Cortex of kidney (tissue), 1 donor: ENCODE results near the gene SUGCT.

Source experiments
- DNase-seq: peaks from one replicate; lab custom pipeline; 2025; lab: John Stamatoyannopoulos, UW

SUGCT gene

GRCh38 chr7:40675741-40676140 lies 540.9 kb downstream of the SUGCT start:
- no peak for DNase-seq

DNA sequence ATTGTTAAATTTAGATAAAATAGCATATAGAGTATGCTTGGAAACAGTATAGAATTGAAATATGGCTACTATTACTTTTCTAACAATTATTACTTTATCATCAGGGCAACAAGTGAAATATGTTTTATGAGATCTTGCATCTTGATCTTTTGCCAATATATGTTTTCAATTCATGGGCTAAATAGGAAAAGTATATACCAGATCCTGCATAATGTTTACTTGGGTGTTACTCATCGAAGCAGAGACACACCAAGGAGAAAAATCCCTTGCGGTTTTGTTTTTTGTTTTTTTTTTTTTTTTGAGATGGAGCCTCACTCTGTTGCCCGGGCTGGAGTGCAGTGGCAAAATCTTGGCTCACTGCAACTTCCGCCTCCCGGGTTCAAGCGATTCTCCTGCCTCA lies 541.4 kb downstream of the SUGCT start:
- no peak for DNase-seq

GRCh38 chr7:40680657-40681056 lies 545.9 kb downstream of the SUGCT start:
- DNase-seq, result no peak

DNA sequence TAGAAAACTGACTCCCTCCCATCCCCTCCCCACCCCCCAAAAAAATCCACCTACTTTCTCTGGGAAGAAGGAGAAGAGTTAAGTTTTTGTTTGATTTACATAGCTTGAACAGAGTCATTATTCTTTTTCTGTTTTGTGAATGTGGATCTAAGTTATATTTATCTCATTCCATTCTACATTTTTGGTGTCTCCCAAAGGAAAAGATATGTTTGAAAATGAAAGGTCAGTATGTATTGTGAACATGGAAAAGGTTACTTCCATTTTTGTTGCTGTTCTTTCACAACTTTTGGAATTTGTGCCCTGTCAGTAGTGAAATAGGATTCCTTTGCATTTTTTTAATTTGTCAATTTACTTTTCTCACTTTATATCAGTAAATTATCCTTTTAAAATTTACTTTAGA lies 547.9 kb downstream of the SUGCT start:
- DNase-seq, result no peak

DNA sequence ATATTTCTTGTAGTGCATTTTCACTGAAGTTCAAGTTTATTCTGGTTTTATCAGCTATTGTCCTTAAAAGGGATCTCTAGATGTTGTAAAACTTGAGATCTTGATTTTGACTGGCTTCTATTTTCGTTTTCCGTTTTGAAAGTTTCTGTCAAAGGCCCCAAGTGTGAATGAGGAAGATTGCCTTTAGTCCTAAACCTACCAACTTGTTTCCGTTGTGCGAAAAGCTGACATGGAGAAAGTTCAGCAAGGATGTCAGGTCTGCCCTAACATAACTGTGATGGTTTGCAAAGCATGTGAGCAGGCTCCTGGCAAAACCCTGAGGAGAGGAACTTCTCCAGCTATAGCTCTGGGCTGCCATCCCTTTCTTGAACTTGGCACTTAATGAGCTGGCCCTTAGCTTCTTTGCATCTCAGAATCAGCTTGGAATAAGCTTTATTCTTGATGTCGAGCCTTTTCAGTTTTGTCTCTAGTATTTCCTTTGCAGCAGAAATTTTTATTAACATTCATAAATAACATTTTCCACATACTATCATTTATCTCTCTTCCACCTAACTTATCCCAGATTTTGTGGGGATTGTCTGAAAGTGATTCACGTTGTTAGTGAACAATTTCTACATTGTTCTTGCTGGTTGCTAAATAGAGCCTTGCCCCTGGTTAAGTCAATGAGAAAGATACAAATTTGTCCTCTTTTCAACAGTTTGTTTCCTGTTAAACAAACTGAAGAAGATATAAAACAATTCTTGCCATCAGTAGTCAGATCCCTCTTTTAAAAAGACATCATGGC lies 559.4 kb downstream of the SUGCT start:
- DNase-seq, result no peak

DNA sequence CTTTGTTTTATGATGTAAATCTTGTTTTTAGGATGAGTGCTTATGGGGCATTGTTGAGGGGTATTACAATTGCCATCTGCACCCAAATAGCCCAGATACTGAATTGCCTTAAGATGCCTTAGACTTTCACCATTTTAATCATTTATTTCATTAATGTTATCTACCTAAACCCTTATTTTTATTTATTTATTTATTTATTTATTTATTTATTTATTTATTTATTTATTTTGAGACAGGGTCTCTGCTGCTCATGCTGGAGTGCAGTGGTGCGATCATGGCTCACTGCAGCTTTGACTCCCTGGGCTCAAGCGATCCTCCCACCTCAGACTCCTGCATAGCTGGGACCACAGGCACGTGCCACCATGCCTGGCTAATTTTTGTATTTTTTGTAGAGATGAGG lies 560.2 kb downstream of the SUGCT start:
- DNase-seq, result no peak

- no peak for DNase-seq
Observed at GRCh38 chr7:40697653-40698052, 562.8 kb downstream of the SUGCT start.

- DNase-seq, result no peak
Observed at GRCh38 chr7:40698214-40698920, 563.6 kb downstream of the SUGCT start.

GRCh38 chr7:40698921-40699260 lies 564.1 kb downstream of the SUGCT start:
- DNase-seq, result no peak

- DNase-seq, result no peak
Observed at GRCh38 chr7:40700653-40701421, 566.0 kb downstream of the SUGCT start.

- DNase-seq, result no peak
Observed at GRCh38 chr7:40701836-40702551, 567.2 kb downstream of the SUGCT start.

- DNase-seq, result no peak
Observed at GRCh38 chr7:40704172-40704571, 569.4 kb downstream of the SUGCT start.

DNA sequence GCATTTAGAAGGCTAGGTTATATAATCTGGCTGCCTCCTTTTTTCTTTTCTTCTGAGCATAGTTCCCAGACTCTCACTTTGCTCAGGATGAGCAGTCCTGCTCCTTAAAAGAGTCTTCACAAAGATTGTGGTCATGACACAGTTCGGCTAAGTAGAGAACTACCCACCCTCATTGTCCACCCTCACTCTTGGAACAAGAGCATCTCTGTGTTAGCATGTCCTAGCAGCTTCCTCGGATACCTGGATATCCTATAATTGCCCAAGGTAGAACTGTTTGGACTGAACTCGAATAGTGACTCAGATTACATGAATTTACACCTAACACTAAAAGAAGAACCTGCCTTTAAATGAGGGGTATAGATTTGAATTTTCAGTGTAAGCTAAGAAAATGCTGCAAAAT lies 572.0 kb downstream of the SUGCT start:
- no peak for DNase-seq

- no peak for DNase-seq
Observed at GRCh38 chr7:40709062-40709964, 574.5 kb downstream of the SUGCT start.

GRCh38 chr7:40711706-40712105 lies 576.9 kb downstream of the SUGCT start:
- no peak for DNase-seq

- DNase-seq, result no peak
Observed at GRCh38 chr7:40714363-40715052, 579.7 kb downstream of the SUGCT start.

- no peak for DNase-seq
Observed at GRCh38 chr7:40715053-40715430, 580.2 kb downstream of the SUGCT start.

DNA sequence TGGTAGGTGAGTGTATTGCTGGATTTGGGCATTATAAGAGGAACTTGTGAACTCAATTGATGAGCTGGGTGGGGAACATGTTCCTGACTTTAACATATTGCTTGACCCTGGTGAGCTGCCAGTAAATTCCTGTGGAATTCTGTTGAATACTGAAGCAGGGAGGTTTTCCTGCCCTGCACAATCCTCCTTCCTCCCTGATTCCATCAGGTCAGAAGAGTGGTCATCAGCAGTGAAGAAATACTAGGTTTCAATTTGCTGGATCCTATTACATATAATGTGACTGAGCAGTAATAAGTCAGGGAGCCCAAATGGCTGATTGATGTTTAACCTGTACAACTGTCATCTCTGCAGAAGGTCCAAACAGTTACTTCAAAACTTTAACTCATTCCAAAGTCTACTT lies 581.2 kb downstream of the SUGCT start:
- no peak for DNase-seq

DNA sequence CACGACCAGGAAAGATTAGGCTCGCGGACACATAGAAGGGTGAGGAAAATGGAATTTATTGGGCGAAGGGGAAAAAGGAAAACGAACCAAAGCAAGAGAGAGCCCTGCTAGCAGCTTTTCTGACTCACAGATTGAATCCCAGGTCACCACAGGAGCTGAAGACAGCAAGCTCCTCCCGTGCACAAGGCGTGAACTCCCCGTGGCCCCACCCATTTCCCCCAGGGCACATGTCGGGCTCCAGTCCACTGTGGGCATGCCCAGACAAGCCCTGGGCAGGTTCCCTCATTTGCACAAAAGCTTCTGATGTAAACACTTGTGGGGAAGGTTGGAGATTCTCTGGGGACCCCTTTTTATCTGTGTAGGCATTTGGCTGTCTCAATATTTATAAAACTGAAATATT lies 582.4 kb downstream of the SUGCT start:
- no peak for DNase-seq

DNA sequence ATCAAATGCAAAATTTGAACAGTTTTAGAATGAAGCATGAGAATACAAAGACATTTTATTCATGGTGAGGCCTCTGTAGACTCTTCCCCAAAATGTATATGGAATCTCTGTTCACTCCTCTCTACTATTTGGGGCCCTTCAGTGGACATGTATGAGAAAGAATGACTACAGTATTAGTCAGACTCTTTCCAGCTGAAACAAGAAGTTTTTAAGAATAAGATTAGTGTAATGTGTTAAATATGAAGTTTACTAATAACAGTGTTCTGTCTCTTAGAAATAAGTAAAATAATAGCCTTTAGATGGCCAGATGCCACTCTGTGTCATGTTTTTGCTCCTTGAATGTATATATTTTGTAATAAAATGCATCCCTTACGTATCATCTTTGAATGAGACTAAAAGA lies 585.6 kb downstream of the SUGCT start:
- no peak for DNase-seq
